Measurements from ENCODE around the gene PPFIA1. TPM values are rescaled to one million over a fixed set of nuclear protein-coding genes. Genes with fewer than 3 reads are reported as not detected.
"Not testable (repeated sequence)": the region's sequence is repeated elsewhere in the genome, so short reads cannot be mapped to it uniquely, and the experiment has no call there.

Gene PPFIA1
- total RNA-seq, 4 donors from 2014 or later = 21.0 to 34.7 (median 29.8) TPM

GRCh38 chr11:70407814-70408213, 137.3 kb downstream of the PPFIA1 start:
- DNase-seq = no peak

DNA sequence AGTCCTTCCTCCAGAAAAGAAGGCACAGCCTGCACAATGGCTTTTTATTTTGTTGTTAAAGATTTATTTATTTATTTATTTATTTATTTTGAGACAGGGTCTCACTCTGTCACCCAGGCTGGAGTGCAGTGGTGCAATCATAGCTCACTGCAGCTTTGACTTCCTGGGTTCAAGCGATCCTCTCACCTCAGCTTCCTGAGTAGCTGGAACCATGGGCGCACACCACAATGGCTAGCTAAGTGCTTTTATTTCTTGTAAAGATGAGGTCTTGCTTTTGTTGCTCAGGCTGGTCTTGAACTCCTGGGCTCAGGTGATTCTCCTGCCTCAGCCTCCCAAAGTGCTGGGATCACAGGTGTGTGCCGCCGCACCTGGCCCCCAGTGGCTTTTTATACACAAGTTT, 137.8 kb downstream of the PPFIA1 start:
- H3K27me3 ChIP-seq; H3K4me1 ChIP-seq; H3K9me3 ChIP-seq; H3K27ac ChIP-seq; H3K4me3 ChIP-seq; intact Hi-C loops (cut with DNase I); DNase-seq: not testable (repeated sequence)
- H3K36me3 ChIP-seq = peaks cover 26 to 89% (median 63%) of the 10 kb centered on the region in 3 donors
- 89 to 98% methylated on average over 2 to 4 of the region's 4 CpGs for WGBS, 2 donors

More at GRCh38 chr11:70407814-70408213, 137.3 kb downstream of the PPFIA1 start:
- Histone ChIP-seq H3K27me3 (no peaks in the 10 kb centered on the region), H3K9me3 (no peaks in the 10 kb centered on the region), H3K36me3 (peaks cover 26 to 84% (median 58%) of the 10 kb centered on the region in 3 donors), H3K4me1 (peaks cover 0 to 2% (median 0%) of the 10 kb centered on the region in 3 donors), H3K27ac (no peak overlapping the region), H3K4me3 (no peak overlapping the region)
- intact Hi-C loops (cut with DNase I) = no loop called here
- no peak for TF ChIP-seq POLR2A (IDR thresholded peaks at IDR 0.05)
- no peak for TF ChIP-seq CTCF (IDR thresholded peaks at IDR 0.05)
- 88 to 89% methylated on average over 6 of the region's 6 CpGs for WGBS, 2 donors

- intact Hi-C loops (cut with DNase I) = no loop called here
- WGBS, 2 donors = 87% methylated on average over 10 of the region's 10 CpGs
- peaks cover 26 to 100% (median 67%) of the 10 kb centered on the region in 3 donors for H3K36me3 ChIP-seq
- H3K4me3 ChIP-seq = no peak overlapping the region
- no peaks in the 10 kb centered on the region for H3K4me1 ChIP-seq
- TF ChIP-seq POLR2A (IDR thresholded peaks at IDR 0.05) (no peak), CTCF (IDR thresholded peaks at IDR 0.05) (no peak)
- H3K27ac ChIP-seq = no peak overlapping the region
- DNase-seq = no peak
- H3K27me3 ChIP-seq = no peaks in the 10 kb centered on the region
- no peaks in the 10 kb centered on the region for H3K9me3 ChIP-seq
These were observed 138.9 kb downstream of the PPFIA1 start for GRCh38 chr11:70409437-70409836.

DNA sequence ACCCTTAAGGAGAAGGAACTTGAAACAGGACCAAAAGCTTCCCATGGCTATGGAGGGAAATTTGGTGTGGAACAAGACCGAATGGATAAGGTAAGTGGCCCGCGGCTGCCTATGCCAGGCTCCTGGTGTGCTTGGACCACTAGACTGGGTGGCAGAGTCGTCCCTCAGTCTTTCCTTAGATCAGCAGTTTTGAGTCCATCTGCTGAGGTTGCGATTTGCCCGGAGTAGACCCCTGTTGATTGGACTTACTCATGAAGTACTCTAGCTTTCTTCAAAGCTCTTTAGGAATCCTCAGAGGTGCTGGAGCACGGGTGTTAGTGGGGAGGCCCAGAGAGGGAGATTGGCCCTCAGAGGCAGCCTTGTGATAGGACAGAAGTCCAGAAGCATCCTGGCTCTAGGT, 139.4 kb downstream of the PPFIA1 start:
- Histone ChIP-seq H3K9me3 (no peaks in the 10 kb centered on the region), H3K27ac (no peak overlapping the region), H3K36me3 (peaks cover 26 to 100% (median 71%) of the 10 kb centered on the region in 3 donors), H3K4me1 (no peaks in the 10 kb centered on the region), H3K4me3 (no peak overlapping the region), H3K27me3 (no peaks in the 10 kb centered on the region)
- no peak for TF ChIP-seq POLR2A (IDR thresholded peaks at IDR 0.05)
- TF ChIP-seq CTCF (IDR thresholded peaks at IDR 0.05) = no peak
- no peak for DNase-seq
- intact Hi-C loops (cut with DNase I) = no loop called here
- 85 to 91% methylated on average over 5 to 6 of the region's 7 CpGs for WGBS, 2 donors

DNA sequence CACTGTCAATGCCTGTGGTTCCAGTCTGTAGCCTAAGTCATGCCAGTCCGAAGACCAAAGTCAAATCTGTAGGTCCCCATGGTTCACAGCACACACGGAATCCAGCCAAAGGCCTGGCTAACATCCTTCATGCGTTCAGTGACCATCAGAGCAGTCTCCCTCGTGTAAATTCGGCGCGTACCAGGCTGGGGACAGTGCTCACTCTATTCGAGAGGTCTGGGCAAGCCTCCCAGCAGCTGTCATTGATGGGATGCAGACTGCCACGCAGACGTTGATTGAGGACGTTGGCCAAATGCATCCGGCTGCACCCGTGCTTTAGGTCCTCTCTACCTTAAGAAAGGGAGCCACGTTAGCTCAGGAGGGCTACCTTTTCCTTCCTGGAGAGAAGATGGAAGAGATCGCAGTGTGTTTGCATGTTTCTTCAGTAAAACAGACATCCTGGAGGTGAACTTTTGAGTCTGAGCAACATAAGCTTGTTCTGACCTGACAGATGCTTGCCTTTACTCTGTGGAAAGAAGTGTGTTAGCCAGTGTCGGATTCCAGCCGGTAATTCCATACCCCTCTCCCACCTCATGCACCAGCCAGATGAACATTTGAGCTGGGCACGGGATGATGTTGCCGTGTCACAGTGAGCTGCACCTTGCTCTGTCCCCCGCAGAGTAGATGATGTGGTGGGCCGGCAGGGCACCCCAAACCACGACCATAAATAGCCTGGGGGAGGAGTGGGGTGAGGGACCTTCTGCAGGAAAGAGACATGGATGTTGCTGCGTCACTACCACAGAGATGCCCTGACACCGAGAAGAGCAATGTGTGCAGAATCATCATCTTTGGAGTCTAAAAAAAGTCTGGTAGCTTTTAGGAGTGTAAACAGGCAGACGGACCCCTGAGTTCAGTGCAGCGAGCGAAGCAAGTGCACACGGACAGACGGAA, 140.1 kb downstream of the PPFIA1 start:
- H3K4me1 ChIP-seq = no peaks in the 10 kb centered on the region
- H3K27me3 ChIP-seq = no peaks in the 10 kb centered on the region
- WGBS, 2 donors = 79 to 88% methylated on average over 11 to 21 of the region's 29 CpGs
- H3K36me3 ChIP-seq = peaks cover 28 to 100% (median 73%) of the 10 kb centered on the region in 3 donors
- TF ChIP-seq CTCF (IDR thresholded peaks at IDR 0.05) = no peak
- TF ChIP-seq POLR2A (IDR thresholded peaks at IDR 0.05) = no peak
- H3K4me3 ChIP-seq = no peak overlapping the region
- intact Hi-C loops (cut with DNase I) = no loop called here
- no peaks in the 10 kb centered on the region for H3K9me3 ChIP-seq
- no peak overlapping the region for H3K27ac ChIP-seq
- no peak for DNase-seq

Data from esophagus squamous epithelium (tissue), 5 donors.